Cerebellar cortex (tissue), 1 donor: Measurements from ENCODE around the gene NOL3.

ENCODE experiments used
- DNase-seq: peaks from one replicate; pipeline ENCODE4 v3.0.0-alpha.2; 2015; ENCODE audit warnings: low spot score

The NOL3 gene

GRCh38 chr16:67155295-67156142 is 14.8 kb upstream of the NOL3 start:
- DNase-seq = no peak

- DNase-seq = no peak
Measured at GRCh38 chr16:67156143-67156844, 14.0 kb upstream of the NOL3 start.

- no peak for DNase-seq
Measured at GRCh38 chr16:67157106-67157748, 13.1 kb upstream of the NOL3 start.

- no peak for DNase-seq
Measured at GRCh38 chr16:67157892-67158635, 12.3 kb upstream of the NOL3 start.

GRCh38 chr16:67158637-67159600 is 11.4 kb upstream of the NOL3 start:
- DNase-seq = no peak

GRCh38 chr16:67161595-67162058 is 8.7 kb upstream of the NOL3 start:
- peak; percentile 79 for DNase-seq

- DNase-seq = peak; percentile 73
Measured at GRCh38 chr16:67162506-67163163, 7.7 kb upstream of the NOL3 start.

- peak; percentile 81 for DNase-seq
Measured at GRCh38 chr16:67163164-67163998, 7.0 kb upstream of the NOL3 start.

GRCh38 chr16:67163999-67164558 is 6.3 kb upstream of the NOL3 start:
- DNase-seq = no peak

- peak; percentile 66 for DNase-seq
Measured at GRCh38 chr16:67164599-67165061, 5.7 kb upstream of the NOL3 start, which contains the start of gene HSF4. Gene HSF4 (plus strand): TSS chr16:67164745. CDS start chr16:67164812, 67 bp downstream.

GRCh38 chr16:67165121-67166078 is 4.9 kb upstream of the NOL3 start:
- DNase-seq = no peak

GRCh38 chr16:67166110-67166547 is 4.2 kb upstream of the NOL3 start:
- no peak for DNase-seq

- DNase-seq = no peak
Measured at GRCh38 chr16:67166598-67167168, 3.7 kb upstream of the NOL3 start.

- no peak for DNase-seq
Measured at GRCh38 chr16:67167588-67167987, 2.8 kb upstream of the NOL3 start.

- DNase-seq = no peak
Measured at GRCh38 chr16:67169011-67169451, 1.3 kb upstream of the NOL3 start.

GRCh38 chr16:67169642-67170167 is 633 bp upstream of the NOL3 start:
- peak; percentile 81 for DNase-seq
